GM19351 (cell line): ENCODE data around the gene ACCSL.

Experiments used
- ATAC-seq: cut with Tn5 transposase; IDR thresholded peaks from one replicate; pipeline ENCODE4 v1.9.1; 2021; ENCODE audit warnings: mild to moderate bottlenecking, moderate library complexity; ENCODE audit not compliant: unreplicated experiment

ACCSL gene

DNA sequence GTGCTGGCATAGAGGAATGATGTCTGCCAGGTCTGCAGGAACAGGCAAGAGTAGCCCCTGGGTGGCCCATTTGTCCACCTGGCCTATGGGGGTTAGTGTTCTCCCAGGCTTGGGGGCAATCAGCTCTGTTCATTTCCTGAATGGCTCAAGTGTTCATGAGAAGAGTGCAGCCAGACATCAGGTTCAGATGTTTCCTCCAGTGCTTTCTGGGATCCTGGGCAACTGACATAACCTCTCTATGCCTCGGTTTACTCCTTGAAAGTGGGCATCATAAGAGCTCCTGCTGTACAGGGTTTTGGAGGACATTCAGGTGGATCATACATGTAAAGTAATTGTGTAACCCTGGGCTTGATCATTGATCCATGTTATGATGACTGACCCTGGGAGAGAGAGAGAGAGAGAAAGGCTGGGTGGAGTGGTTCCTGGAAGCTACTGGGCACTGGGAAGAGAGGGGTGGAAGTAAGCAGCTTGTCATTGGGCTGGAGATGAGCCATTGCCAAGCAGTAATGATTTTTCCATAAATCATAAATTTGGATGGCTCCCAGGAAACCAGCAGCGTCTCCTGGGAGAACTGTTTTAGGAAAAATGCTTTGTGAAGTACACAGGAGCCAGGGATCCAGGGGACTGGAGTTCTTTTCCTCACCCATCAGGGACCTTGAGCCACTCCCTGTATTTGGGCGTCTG is 30.2 kb upstream of the ACCSL start:
- no peak for ATAC-seq

DNA sequence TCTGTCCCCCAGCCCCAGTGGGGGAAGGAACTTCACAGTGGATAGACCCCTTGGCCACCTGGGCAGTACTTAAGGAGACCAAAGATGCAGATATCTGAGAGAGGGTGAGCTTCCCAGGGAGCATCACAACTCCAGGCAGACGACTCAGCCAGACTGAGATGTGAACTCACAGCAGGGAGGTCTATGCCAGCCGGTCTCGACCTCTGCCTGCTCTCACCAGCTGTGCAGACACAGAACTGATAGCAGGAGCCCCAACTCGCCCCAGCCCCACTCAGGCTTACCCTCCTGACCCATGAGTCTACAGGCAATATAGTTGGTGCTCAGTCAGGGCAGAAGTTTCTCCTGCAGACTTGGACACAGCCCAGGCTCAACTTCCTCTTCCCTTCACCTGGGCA is 29.7 kb upstream of the ACCSL start:
- ATAC-seq = no peak

DNA sequence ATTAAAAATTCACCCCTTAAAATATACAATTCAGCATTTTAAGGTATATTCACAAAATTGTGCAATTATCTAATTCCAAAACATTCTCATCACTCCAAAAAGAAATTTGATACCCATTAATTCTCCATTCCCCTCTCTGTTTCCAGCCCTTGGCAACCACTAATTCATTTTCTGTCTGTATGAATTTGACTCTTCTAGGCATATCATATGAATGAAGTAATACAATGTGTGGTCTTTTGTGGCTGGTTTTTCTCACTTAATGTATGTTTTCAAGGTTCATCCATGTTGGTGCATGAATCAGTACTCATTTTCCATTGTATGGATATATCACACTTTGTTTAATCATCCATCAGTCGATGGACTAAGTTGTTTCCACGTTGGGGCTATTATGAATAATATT is 29.0 kb upstream of the ACCSL start:
- ATAC-seq = no peak

DNA sequence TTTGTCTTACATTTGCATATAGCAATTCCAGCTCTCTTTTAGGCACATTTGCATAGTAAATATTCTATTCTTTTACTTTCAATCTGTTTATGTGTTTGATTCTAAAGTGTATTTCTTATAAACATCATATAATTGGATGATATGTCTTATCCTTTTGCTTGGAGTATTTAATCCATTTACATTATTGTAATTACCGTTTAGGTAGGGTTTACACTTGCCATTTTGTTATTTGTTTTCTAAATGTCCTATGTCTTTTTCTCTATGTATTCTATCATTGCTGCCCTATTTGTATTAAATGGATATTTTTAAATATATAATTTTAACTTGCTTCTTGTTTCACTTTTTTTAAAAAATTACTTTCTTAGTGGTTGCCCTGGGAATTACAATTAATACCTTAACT is 22.8 kb upstream of the ACCSL start:
- ATAC-seq = no peak

DNA sequence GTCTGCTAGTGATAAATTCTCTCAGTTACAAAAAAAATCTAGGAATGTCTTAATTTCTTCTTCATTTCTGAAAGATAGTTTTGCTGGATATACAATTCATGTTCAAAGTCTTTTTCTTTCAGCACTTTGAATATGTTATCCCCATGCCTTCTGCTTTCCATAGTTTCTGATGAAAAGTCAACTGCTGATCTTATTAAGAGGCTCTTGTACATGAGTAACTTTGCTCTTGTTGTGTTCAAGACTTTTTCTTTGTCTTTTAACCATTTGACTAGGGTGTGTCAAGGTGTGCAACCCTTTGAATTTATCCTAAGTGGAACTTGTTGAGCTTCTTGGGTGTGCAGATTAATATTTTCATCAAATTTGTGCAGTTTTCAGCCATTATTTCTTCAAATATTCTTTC is 22.1 kb upstream of the ACCSL start:
- no peak for ATAC-seq

DNA sequence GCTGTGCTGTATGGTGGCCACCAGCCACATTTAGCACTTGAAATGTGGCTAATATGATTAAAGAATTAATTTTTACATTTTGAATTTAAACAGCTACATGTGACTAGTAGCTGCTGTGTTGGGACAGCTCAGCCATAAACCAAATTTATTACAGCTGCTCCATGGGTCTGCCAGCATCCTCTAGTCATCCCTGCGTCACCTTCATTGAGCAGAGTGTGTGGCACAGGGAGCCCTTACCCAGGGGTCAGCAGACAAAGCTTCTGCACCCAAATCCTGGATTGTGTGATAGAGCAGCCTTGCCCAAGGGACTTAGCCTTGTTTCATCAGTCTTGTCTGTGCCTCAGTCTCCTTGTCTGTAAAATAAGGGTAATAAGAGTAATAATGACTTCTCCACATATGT is 19.4 kb upstream of the ACCSL start:
- no peak for ATAC-seq

DNA sequence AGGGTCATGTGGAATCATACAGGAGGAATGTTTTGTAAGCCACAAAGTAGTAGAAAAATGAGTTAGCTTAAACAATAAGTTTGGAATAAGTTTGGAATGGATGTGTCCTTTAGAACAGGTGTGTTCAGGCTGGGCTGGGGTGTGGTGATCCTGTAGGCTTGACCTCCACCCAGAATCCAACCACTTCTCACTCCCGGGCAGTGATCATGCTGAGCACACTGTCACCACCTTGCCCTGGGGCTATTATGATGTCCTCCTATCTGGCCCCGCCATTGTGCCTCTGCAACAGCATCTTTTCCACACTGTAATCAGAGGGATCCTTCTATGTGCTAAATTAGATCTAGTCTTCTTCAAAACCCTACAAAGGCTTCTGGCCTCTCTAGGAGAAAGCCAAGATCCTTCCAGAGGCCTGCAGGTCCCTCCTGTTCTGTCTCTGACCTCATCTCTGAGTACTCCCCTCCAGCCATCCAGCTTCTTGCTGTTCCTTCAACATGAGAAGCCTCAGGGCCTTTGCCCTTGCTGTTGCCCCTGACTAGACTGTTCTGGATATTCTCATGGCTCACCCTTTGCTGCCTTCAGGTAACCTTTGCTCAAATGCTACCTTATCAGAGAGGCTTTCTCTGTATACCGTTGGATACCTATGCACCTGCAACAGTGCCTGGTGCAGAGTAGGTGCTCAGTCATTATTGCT is 18.8 kb upstream of the ACCSL start:
- ATAC-seq = no peak

DNA sequence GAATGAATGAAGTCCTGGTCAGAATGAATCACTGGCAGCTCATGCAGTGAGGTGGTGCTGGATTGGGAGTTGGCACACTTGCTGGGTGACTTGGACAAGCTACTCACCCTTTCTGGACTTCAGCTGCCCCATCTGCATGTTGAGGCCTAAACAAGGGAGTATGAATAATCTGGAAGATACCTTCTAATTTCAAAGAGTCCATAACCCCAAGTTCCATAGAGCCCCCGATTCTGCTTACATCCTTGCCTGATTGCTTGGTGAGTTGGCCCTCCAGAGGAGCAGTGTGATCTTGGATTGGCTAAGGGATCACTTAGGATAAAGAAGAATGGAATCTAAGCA is 18.3 kb upstream of the ACCSL start:
- no peak for ATAC-seq

DNA sequence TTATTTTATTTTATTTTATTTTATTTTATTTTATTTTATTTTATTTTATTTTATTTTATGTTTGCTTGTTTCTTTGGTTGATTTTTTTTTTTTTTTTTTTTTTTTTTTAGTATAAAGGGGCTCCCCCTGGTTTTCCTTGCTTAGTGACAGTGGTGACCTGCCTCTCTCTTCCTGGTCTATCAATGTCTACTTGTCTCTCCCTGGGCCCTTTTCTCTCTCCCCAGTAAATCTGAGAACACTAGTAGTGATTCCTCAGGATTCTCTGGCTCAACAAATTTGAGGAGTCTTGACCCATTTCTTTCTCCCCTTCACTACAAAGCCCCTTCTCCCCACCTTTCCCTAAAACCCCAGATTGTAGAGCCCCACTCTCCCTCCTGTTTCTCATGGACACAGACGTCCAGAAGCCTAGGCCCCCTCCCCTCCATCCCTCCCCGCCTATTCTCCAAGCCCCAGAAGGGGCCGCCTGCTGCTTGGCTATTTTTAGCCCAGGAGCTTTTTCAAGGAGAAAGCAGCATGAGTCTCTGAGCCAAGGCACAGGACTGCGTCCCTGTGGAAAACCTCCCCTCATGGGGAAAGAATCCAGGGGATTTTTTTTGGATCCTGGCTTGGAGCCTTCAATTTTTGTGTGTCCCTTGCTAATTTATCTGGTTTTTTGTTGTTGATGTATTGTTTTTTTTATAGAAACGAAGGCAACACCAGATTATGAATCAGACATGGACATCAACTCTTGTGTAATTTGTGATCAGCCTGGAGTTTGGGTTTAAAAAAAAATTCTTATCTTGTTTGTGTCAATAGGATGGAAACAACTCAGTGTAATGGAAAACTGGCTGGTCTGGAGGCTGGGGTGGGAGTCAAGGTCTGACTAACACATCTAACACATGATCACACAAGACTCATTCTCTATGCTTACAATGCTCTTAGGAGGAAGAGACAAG is 17.5 kb upstream of the ACCSL start:
- no peak for ATAC-seq

DNA sequence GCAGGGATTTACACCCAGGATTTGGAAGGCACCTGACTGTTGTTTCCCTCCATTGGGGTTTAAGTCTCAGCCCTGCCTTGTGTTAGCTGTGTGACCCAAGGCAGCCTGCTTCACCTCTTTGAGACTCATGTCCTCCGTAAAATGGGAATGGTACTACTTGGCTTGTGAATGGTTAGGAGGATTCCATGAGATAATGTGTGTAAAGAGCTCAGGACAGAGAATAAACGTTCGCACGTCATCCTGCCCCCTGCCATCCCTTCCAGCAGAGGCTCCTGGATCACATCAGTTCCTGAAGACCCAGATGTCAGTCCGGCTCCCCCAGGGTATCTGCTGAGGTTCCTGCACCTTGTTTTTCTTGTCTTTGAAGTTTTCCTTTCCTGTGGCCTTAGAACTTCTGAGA is 16.8 kb upstream of the ACCSL start:
- ATAC-seq = no peak

DNA sequence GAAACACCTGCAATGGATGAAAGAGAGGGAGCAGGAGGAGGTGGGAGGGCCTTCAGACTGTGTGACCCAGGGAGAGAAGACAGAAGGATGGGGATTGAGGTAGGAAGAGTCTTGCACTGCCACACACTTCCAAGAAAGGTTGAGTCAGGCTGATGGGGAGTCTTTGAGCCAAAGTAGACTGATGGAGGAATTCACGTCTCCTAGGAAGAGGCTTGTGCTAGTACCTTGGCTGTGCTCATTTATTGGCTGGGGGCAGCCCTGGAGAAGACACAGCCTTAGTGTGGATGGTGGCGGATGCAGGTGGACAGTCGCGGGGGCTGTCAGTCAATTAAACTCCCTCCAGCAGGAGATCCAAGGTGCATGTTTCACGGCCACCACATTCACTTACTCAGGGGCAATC is 16.2 kb upstream of the ACCSL start:
- no peak for ATAC-seq

DNA sequence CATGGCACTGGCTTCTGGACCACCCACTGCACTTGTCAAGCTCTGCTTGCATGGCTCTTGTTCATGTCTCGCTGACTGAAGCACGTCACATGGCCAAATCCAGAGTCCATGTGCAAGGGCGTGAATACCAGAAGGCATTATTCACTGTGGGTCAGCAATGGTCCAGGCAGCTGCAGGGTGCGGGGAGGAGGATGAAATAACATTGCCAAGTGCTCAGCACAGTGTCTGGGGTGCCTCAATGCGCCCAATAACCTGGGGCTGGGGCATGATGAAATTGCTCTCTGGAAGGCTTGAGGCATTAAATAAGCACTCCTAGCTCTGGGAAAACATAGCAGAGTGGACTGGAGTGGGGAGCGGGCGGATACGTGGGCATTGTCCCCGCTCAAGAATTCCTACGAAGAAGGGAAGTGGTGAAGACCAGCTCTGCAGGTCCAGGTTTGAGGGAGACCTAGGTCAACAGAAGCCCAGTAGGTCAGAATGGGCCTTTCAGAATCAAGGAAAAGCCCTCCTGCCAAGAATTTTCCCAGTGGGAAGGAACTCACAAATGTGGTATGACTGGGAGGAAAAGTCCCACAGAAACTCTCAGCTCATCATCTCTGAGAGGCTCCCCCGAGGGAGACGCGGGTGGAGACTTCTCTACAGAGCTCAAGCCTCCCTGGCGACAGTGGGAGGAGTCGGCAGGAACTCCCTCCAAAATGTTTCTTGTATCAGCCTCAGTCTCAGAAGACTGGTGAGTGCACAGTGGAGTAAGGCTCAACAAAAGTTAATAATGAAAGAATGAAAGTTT is 15.3 kb upstream of the ACCSL start:
- no peak for ATAC-seq

DNA sequence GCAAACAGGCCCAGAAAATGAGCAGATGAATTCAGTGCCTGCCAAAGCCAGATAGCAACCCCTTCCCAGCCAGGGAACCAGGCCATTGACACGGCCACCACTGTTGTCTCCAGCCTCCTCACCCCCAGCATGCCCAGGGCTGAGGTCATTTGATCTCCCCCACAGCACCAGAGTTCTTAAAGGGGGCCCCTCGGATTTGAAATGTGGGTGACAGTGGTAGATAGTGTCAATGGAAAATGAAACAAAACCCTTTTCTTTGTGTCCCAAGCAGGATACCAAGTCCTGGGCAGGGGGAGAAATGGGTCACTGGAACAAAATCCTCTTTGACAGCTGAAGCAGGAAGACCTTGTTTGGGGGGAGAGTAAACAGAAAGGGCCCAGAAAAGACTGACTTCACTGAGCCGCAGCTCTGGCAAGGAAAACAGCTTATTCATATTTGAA is 14.3 kb upstream of the ACCSL start:
- no peak for ATAC-seq

DNA sequence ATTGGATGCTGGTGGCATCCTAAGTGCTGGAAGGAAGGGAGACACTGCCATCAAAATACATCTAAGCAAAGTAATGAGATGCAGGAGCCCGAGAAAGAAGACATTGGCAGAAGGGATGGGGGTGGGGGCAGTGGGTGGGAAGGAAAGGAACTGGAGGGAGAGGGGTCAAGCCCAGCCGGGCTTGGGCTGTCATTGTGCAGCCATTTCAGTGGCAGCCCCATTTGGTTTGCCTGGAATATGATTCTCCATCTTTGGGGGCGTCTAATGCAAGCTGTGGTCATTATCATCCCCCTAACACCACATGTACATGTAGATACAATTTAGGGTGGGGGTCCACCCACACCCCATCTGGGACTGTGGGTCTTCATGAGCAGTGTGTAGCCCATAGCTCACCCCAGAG is 13.9 kb upstream of the ACCSL start:
- ATAC-seq = no peak

DNA sequence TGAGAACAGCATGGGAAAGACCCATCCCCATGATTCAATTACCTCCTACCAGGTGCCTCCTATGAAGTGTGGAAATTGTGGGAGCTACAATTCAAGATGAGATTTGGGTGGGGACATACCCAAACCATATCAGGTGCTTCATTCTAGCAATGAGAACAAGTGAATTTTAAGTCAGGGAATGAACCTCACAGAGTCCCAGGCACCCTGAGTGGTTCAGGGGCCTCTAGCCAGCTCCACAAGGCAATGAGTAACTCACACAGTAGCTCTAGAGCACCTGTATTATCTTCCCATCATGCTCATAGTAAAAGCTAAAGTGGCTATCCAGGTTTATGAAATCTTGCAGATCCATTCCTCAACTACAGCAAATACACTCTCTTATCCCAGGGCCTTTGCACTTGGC is 13.1 kb upstream of the ACCSL start:
- no peak for ATAC-seq

DNA sequence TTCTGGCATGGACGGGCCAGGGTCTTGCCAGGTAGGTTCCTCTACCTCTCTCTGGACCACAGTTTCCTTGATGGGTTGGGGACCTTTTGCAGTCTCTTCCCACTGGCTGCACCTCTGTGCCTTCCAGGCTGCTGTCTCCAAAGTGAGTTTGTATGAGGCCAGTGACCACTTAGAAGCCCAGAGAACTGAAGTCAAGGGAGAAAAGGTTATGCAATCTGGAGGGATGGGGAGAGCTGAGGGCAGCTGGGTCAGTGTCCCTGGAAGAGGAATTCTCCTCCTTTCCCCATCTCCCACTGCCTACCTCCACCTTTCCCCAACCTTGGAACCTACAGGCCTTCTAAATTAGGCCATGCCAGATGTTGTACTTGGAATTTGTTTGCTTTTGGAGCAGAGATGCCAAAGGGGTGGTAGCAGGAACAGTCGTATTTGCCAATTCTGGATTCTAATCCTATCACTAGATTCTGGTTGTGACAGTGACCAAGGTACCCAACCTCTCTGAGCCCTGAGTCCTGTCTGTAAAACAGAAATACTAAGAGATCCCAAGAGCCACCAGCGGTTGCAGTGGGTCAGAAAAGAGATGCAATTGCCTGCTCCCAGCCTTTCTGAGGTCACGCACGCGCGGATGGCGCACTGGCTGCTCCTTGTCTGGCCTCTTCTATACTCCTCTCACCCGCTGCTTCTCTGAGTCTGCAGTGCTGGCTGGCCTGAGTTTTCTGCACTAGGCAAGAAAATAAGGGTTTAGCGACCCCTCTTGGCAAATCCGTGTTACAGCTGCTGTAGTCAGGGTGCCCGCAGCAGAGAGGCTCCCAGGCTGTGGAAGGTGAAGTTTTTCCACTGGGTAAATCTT is 10.7 kb upstream of the ACCSL start:
- ATAC-seq = peak; percentile 91

DNA sequence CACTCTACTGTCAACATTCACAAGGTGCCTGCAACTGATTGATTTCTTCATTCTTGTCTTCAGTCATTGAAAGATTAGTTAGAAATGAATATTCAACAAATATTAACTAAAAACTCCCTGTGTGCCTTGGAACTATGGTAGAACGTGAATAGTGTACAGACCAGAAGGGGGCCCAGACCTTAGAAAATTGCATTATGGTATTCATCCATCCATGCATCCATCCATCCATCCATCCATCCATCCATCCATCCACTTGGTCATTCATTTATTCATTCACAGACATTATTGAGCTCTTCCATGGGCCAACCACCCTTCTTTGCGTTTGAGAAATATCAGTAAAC is 10.2 kb upstream of the ACCSL start:
- ATAC-seq = no peak

DNA sequence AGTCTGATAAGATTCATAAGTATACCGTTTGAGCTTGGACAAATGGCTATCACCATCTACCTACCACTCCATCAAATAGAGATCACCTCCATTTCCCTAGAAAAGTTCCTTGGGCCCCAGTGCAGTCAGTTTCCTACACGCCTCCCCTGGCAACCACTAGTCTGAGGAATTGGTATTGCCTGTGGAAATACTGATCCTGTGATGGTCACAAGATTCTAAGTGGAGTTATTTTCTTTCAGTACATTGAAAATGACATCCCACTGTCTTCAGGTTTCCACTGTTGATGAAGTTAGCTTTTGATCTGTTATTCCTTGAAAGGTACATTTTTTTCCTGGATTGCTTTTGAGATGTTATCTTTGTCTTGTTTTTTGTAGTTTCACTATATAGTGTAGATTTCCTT is 4.6 kb upstream of the ACCSL start:
- no peak for ATAC-seq

DNA sequence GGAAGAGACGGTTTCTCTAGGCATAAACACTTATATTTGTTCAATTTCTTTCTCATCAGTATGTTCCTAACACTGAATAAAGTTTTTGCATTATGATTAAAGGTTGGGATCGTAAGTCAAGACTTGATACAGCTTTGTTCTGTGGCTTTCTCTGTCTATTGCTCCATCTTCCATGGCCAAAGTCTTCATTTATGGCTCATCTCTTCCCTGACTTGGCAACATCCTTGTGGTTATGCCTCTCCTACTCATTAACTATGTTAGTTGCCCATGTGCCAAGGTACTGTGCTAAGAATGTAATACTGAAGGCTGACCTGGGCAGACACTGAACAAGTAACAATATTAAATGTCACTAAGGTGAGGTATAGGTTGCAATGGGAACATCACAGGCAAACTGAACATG is 1.6 kb upstream of the ACCSL start:
- ATAC-seq = no peak

DNA sequence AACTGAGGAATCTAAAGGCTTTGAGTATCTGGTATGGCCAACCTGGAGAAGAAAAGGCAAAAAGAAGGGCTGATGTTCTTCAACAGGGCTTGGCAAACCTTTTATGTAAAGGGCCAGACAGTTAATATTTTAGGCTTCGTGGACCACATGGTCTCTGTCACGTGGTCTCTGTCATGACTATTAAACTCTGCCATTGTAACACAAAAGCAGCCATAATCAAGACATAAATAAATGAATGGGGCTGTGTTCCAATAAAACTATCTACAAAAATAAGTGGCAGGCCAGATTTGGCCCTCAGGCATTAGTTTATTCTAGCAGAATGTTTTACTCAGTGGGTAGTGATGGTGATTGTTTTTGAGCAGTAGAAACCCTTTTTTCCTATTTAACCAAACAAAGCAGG is 483 bp upstream of the ACCSL start:
- no peak for ATAC-seq
